CD4-positive, alpha-beta T cell treated with Interleukin-1 beta for 1 hour (primary cell): Measurements from ENCODE around the gene MKLN1.

Experiments
- DNase-seq, 2 donors: peaks; one replicate each; pipeline ENCODE4 v3.0.0-alpha.2; 2020 to 2022

Gene MKLN1

GRCh38 chr7:131527456-131527855 is 199.8 kb downstream of the MKLN1 start:
- DNase-seq = no peak

GRCh38 chr7:131529179-131529578 is 201.5 kb downstream of the MKLN1 start:
- DNase-seq = no peak

GRCh38 chr7:131529617-131530016 is 201.9 kb downstream of the MKLN1 start:
- no peak for DNase-seq

GRCh38 chr7:131530137-131530536 is 202.5 kb downstream of the MKLN1 start:
- no peak for DNase-seq

- no peak for DNase-seq
Measured at GRCh38 chr7:131532570-131533091, 205.0 kb downstream of the MKLN1 start.

GRCh38 chr7:131533151-131533559 is 205.5 kb downstream of the MKLN1 start:
- no peak for DNase-seq

GRCh38 chr7:131533566-131534561 is 206.2 kb downstream of the MKLN1 start:
- DNase-seq = no peak

- DNase-seq = no peak
Measured at GRCh38 chr7:131536361-131536849, 208.7 kb downstream of the MKLN1 start.

GRCh38 chr7:131537571-131537978 is 209.9 kb downstream of the MKLN1 start:
- no peak for DNase-seq

GRCh38 chr7:131538071-131538812 is 210.6 kb downstream of the MKLN1 start:
- no peak for DNase-seq

- no peak for DNase-seq
Measured at GRCh38 chr7:131538813-131539179, 211.1 kb downstream of the MKLN1 start.

- DNase-seq = no peak
Measured at GRCh38 chr7:131540491-131541162, 213.0 kb downstream of the MKLN1 start.

GRCh38 chr7:131543298-131543697 is 215.6 kb downstream of the MKLN1 start:
- no peak for DNase-seq

- no peak for DNase-seq
Measured at GRCh38 chr7:131544021-131544420, 216.3 kb downstream of the MKLN1 start.

- DNase-seq = no peak
Measured at GRCh38 chr7:131544449-131545301, 217.0 kb downstream of the MKLN1 start.

- DNase-seq = no peak
Measured at GRCh38 chr7:131546126-131546525, 218.4 kb downstream of the MKLN1 start.
